ENCODE results near the gene TFIP11.

DNA sequence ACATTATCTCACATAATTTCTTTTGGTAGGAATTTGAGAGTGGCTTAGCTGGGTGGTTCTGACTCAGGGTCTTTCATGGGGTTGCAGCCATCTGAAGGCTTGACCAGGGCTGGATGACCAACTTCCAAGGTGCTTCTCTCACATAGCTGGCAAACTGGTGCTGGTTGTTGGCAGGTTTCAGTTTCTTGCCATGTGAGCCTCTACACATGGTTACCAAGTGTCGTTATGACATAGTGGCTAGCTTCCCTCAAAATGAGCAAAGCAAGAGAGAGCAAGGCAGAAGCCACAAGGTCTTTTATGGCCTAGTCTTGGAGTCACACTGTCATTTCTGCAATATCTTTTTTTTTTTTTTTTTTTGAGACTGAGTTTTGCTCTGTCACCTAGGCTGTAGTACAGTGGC, 4.2 kb upstream of the TFIP11 start:
- TF ChIP-seq CTCF (IDR thresholded peaks at IDR 0.05) (no peak), POLR2A (IDR thresholded peaks at IDR 0.05) (no peak)
